Peyer's patch (tissue), 4 donors: ENCODE results near the gene C17orf67.

Source experiments
- CTCF ChIP-seq, 6 experiments: fragments of 450-650 bp in 4 of 6; fragments of 200-600 bp in 2 of 6; sonication (generic) in 1 of 6; IDR thresholded peaks; one replicate each; pipeline ENCODE4 v1.5.1; 2017 to 2019; ENCODE audit warnings: antibody characterized with exemption in 6 of 6, mild to moderate bottlenecking in 3 of 6, moderate library complexity in 1 of 6
- POLR2A ChIP-seq, 2 donors: fragments of 450-650 bp; IDR thresholded peaks; one replicate each; pipeline ENCODE4 v1.5.1; 2017; ENCODE audit warnings: antibody characterized with exemption in 2 of 2, mild to moderate bottlenecking in 2 of 2, moderate library complexity in 2 of 2

DNA sequence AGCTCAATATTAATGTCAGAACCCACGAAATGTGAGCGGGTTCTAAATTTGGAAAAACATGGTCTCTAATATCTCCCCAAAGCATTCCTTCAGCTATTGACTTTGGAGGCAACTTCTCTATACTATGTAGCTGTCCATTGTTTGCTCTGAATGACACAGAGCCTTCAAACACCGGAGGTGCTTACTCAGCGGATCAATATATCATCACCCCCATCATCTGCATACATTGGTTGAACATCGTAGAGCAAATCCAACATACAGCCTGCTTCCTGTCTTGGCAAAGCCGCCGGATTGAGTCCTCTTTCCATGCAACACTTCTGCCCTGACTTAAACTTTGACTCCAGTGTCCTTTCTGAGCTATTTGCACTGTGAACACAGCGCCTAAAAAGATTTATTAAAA is 61.3 kb downstream of the C17orf67 start:
- no peak for TF ChIP-seq POLR2A (IDR thresholded peaks at IDR 0.05)
- no peak for TF ChIP-seq CTCF (IDR thresholded peaks at IDR 0.05)
